Fibroblast of gingiva (primary cell): ENCODE measurements around the gene IFIT5.
"Not testable (repeated sequence)": the region's sequence is repeated elsewhere in the genome, so short reads cannot be mapped to it uniquely, and the experiment has no call there.

Experiments used
- DNase-seq: peaks from one replicate; pipeline ENCODE4 v3.0.0-alpha.2; 2011; ENCODE audit warnings: low read depth

The IFIT5 gene

GRCh38 chr10:89428877-89429276, 14.5 kb downstream of the IFIT5 start:
- DNase-seq = peak; percentile 17

- DNase-seq = no peak
Measured at GRCh38 chr10:89431977-89432376, 17.6 kb downstream of the IFIT5 start.

- DNase-seq = no peak
Measured at GRCh38 chr10:89438525-89438924, 24.2 kb downstream of the IFIT5 start.

DNA sequence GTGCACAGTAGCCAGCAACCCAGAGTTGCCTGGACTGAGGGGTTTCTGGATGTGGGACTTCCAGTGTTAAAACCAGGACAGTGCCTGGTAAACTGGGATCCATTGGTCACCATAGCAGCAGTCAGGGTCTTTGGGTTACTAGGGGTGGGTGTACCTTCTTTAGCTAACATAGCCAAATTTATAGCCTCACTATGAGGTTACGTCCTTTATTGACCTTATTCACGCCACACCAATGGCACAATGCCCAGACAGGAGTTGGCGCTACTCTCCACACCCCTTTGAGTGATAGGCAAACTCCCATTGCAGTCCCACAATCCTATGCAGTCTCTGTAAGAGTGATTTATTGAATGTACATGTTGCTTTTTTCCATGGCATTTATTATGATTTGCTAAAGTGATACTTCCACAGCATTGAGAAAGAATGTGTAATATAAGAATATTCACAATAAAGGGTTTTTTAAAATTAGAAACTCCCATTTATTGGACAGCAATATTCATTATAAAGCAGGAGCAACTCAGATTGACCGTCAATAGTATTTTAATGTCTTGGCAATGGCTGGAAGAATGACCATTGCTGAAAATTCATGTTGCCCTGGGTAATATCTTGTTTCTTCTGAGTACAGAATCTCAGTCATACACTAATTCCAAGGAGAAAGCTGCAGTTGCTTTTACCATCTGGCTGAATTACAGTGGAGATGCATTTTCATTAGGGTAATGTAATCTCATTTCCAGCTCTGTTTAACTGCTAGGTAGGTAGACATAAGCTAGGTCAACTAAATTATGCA, 26.1 kb downstream of the IFIT5 start:
- no peak for DNase-seq

DNA sequence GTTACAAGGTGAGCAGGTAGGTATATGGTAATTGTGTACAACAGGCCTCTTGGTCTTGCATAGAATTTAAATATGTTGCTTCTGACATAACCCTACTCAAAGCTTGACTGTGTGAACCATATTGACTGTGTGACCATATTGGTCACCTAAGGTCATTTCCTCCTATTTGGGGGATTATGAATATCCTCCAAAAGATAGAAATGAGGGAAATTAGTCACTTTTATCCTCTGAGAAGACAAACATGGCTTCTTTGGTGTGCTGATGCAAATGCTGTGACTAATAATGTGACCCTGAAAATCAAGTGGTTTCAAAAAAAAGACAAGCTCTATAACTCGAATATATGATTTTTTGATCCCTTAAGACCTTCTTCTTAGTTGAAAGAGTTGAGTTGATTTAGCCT, 27.9 kb downstream of the IFIT5 start:
- DNase-seq = no peak

DNA sequence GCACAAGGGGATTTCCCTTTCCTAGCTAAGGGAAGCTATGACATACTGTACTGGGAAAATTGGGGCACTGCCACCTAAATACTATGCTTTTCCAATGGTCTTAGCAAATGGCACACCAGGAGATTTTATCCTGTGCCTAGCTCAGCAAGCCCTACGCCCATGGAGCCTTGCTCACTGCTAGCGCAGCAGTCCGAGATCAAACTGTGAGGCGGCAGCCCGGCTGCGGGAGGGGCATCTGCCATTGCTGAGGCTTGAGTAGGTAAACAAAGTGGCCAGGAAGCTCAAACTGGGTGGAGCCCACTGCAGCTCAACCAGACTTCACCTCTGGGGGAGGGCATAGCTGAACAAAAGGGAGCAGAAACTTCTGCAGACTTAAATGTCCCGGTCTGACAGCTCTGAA, 30.5 kb downstream of the IFIT5 start:
- not testable (repeated sequence) for DNase-seq

GRCh38 chr10:89450901-89451300, 36.5 kb downstream of the IFIT5 start:
- no peak for DNase-seq

DNA sequence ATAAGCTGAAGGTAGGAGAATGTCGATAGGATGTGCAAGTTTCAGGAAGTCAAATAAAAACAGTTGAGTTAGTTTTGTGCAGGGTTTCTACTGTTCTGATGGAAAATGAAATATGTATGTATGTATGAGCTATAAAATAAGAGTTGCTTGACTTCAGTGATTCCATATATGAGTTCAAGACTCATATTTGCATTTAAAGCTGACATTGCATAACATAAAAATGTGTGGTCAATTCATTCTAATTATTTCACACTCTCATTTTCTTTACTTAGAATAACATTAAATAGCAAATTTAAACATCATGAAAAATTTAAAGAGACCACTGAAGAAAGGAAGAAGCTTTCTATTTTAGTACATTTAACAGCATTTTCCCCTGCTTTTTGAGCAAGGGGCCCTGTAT, 37.8 kb downstream of the IFIT5 start:
- DNase-seq = no peak

GRCh38 chr10:89454561-89455347, 40.4 kb downstream of the IFIT5 start:
- no peak for DNase-seq

DNA sequence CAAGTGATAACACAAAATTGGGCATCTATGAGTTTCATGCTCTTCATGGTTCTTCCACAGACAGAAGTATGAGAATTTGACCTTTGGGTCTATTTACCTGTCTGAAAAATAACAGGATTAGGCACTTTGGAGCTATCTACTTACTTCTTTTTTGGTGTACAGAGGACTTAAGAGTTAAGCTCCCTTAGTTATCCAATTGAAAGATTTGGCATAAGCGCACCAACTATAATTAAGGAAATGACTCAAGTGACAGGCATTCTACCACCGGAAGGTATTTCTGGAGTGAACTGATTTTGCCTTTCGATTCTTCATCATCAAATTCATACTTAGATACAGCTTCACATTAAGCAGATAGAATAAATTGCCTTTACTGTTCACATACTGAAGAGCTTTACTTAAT, 43.9 kb downstream of the IFIT5 start:
- peak; percentile 55 for DNase-seq

GRCh38 chr10:89458784-89459183, 44.4 kb downstream of the IFIT5 start:
- DNase-seq = peak; percentile 36

GRCh38 chr10:89463846-89464537, 49.6 kb downstream of the IFIT5 start:
- DNase-seq = no peak

DNA sequence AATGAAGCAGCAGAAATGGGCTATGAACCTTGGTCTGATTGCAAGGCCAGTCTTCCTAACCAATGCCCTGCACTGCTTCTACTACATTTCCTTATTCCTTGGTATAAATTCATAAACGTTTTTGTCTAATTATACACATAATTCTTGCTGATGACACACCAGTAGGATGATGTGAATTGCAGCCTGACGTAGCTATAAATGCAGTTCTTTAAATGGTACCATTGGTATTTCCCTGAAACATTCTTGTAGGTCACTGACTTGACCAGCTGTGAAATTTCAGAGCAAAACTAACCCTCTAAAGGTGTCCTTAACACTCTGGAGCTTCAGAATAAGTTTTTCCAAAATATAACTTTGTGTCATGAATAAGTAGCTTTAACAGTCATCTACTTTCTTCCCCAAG, 50.8 kb downstream of the IFIT5 start:
- DNase-seq = no peak

DNA sequence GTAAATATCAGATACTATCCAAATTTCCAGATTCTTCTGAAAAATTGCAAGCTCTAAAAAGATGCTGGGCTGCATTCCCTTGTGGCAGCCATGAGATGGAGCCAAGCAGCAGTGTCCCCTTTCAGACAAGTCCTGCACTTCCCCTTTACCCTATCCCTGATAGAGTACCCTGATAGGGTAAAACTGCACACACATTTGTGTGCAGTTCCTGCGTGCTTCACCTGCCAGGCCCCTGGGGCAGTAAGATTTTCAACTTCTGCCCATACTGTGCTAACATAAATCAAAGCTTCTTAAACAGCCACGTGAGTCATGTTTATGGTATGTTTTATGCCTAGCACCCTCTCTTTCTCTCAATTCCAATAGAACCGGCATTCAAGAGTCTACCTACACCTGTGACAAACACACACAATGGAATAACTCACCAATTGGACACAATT, 52.2 kb downstream of the IFIT5 start:
- DNase-seq = peak; percentile 64

DNA sequence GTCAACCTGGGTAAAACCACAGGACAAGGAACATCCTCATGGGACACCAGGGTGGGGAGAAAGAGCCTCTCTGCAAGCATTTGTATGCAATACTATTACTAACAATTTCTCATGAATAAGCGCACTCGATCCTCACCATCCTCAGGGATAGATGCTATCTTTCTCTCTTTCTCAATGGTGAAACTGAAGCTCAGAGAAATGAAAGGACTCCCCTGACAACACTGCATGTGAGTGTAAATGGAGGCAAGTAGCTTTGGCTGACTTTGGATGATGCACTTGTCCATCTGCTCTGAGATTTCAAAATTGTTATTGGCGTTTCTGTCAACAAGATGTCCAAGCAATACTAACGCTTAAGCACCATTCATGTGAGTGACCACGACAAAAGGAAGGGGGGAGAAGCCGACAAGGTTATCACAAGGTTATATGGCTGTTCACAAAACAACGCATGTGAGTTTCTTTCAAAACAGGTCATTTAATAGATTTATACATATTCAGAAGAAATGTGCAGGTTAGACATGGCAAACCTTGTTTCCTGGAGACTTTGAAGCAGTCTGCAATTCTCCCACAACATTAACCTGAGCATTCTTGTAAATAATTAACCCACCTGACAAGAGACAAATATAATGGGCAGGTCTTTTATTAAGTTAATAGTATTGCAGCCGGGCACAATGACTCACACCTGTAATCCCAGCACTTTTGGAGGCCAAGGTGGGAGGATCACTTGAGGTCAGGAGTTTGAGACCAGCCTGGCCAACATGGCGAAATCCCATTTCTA, 54.0 kb downstream of the IFIT5 start:
- DNase-seq = no peak

DNA sequence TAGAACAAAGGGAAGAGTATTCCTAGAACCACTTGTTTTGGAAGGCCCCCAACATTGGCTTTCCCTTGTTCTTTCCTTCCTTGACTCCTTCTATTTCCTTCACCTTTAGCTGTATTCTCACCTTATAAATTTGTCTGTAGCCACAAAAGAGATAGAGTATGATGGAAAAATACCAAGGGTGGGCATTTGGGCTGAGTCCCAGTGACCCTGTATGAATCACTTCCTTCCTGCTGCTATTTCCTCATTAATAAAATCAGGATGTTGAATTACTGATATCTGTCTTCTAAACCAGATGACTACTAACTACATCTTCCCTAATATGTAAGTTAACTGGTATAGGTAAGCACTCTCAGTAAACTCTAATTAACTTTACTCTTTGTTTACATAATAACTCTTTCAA, 55.1 kb downstream of the IFIT5 start:
- DNase-seq = no peak
